CD14-positive monocyte (primary cell): Measurements from ENCODE around the gene TMEM61. TPM values are rescaled to one million over a fixed set of nuclear protein-coding genes. Genes with fewer than 3 reads are reported as not detected.
A peak's percentile ranks its signal among the peaks of the same experiment; 100 is the strongest.

Source experiments
- DNase-seq, 3 donors: peaks; one replicate each; pipeline ENCODE4 v3.0.0-alpha.2; 2011 to 2022
- H2AFZ ChIP-seq: 2 replicates; pipeline ENCODE4 v1.6.0; 2012; ENCODE audit warnings: mild to moderate bottlenecking, low read depth, low read length, inconsistent platforms; ENCODE audit not compliant: insufficient read depth, poor library complexity, severe bottlenecking
- H3K27ac ChIP-seq, 2 donors: 1 replicate in 1 of 2; 2 replicates in 1 of 2; pipeline ENCODE4 v1.5.1; 2012 to 2013; ENCODE audit warnings: low read length in 2 of 2, control low read depth in 1 of 2, inconsistent platforms in 1 of 2, low read depth in 1 of 2, mild to moderate bottlenecking in 1 of 2
- H3K27me3 ChIP-seq, 2 donors: one replicate each; pipeline versions ENCODE4 v1.6.0 to v1.6.1; 2011 to 2013; ENCODE audit warnings: low read length in 2 of 2; ENCODE audit not compliant: control insufficient read depth in 2 of 2, insufficient read depth in 2 of 2
- H3K36me3 ChIP-seq, 2 donors: replicated peaks in 1 of 2; 1 replicate in 1 of 2; 2 replicates in 1 of 2; pipeline versions ENCODE4 v1.5.1 to v1.6.1; 2012 to 2013; ENCODE audit warnings: low read length in 2 of 2, control low read depth in 1 of 2, inconsistent platforms in 1 of 2, mild to moderate bottlenecking in 1 of 2; ENCODE audit not compliant: insufficient read depth in 2 of 2, control insufficient read depth in 1 of 2
- H3K4me1 ChIP-seq, 2 donors: 1 replicate in 1 of 2; 2 replicates in 1 of 2; pipeline versions ENCODE4 v1.5.1 to v1.6.1; 2012 to 2013; ENCODE audit warnings: low read length in 2 of 2, control low read depth in 1 of 2, inconsistent platforms in 1 of 2, mild to moderate bottlenecking in 1 of 2, moderate library complexity in 1 of 2; ENCODE audit not compliant: insufficient read depth in 2 of 2, control insufficient read depth in 1 of 2
- H3K4me2 ChIP-seq: replicated peaks from 2 replicates; pipeline ENCODE3; 2012; ENCODE audit warnings: low read length, moderate library complexity, mild to moderate bottlenecking; ENCODE audit not compliant: poor library complexity, severe bottlenecking; ENCODE audit errors: extremely low read depth
- H3K4me3 ChIP-seq, 3 experiments: fragments of 200-600 bp in 1 of 3; sonication (generic) in 1 of 3; replicated peaks in 1 of 3; 1 replicate in 2 of 3; 2 replicates in 1 of 3; pipeline ENCODE4 v1.5.1; 2011 to 2013; ENCODE audit warnings: low read length in 3 of 3, mild to moderate bottlenecking in 3 of 3, control low read depth in 2 of 3, low read depth in 2 of 3, inconsistent platforms in 1 of 3, moderate library complexity in 1 of 3
- H3K79me2 ChIP-seq: 2 replicates; pipeline ENCODE4 v1.6.0; 2012; ENCODE audit warnings: mild to moderate bottlenecking, control low read depth, inconsistent platforms, low read length, moderate library complexity; ENCODE audit not compliant: insufficient read depth
- H3K9ac ChIP-seq: 2 replicates; pipeline ENCODE4 v1.6.0; 2017; ENCODE audit warnings: low read length, mild to moderate bottlenecking; ENCODE audit not compliant: insufficient read depth, poor library complexity, severe bottlenecking
- H3K9me3 ChIP-seq, 2 donors: replicated peaks in 1 of 2; 1 replicate in 1 of 2; 2 replicates in 1 of 2; pipeline versions ENCODE4 v1.5.1 to v1.6.1; 2012 to 2013; ENCODE audit warnings: low read length in 2 of 2, control low read depth in 1 of 2; ENCODE audit not compliant: control insufficient read depth in 1 of 2, insufficient read depth in 1 of 2
- H4K20me1 ChIP-seq: 2 replicates; pipeline ENCODE4 v1.6.0; 2012; ENCODE audit warnings: mild to moderate bottlenecking, low read length, control low read depth, moderate library complexity; ENCODE audit not compliant: insufficient read depth
- H3K27ac Mint-ChIP-seq, 7 donors: one replicate each; pipeline ENCODE4 v1.8.0; 2020; ENCODE audit warnings: mild to moderate bottlenecking in 7 of 7, mixed read lengths in 7 of 7, moderate library complexity in 6 of 7, inconsistent platforms in 2 of 7
- H3K27me3 Mint-ChIP-seq, 3 donors: one replicate each; pipeline ENCODE4 v1.8.0; 2021 to 2022; ENCODE audit warnings: low read depth in 3 of 3, mild to moderate bottlenecking in 3 of 3, mixed read lengths in 3 of 3, moderate library complexity in 3 of 3, inconsistent platforms in 1 of 3
- H3K36me3 Mint-ChIP-seq, 2 donors: one replicate each; pipeline ENCODE4 v1.8.0; 2020; ENCODE audit warnings: mixed read lengths in 2 of 2, inconsistent platforms in 1 of 2, mild to moderate bottlenecking in 1 of 2
- H3K4me1 Mint-ChIP-seq: one replicate; pipeline ENCODE4 v1.8.0; 2020; ENCODE audit warnings: mild to moderate bottlenecking, mixed read lengths
- H3K4me3 Mint-ChIP-seq, 2 donors: one replicate each; pipeline ENCODE4 v1.8.0; 2020; ENCODE audit warnings: mild to moderate bottlenecking in 2 of 2, mixed read lengths in 2 of 2, moderate library complexity in 1 of 2
- H3K9me3 Mint-ChIP-seq, 7 donors: one replicate each; pipeline ENCODE4 v1.8.0; 2020 to 2022; ENCODE audit warnings: mixed read lengths in 7 of 7, mild to moderate bottlenecking in 6 of 7, moderate library complexity in 6 of 7, inconsistent platforms in 2 of 7
- WGBS: methylation state at CpG from one replicate; pipeline ENCODE4 v1.1.5; 2013; ENCODE audit warnings: missing lambda C conversion rate; ENCODE audit not compliant: insufficient coverage; 5-methylcytosine and 5-hydroxymethylcytosine counted together
- intact Hi-C, 2 donors: fragments of 100-400 bp; cut with micrococcal nuclease; formaldehyde crosslinking; loops; one replicate each; pipeline versions ENCODE4 v1.15.0 to v1.15.1; 2023
- polyA plus RNA-seq, 3 donors: library from polyadenylated mRNA; depleted of rRNA in 1 of 3; unstranded in 2 of 3; stranded (reverse) in 1 of 3; fragments of 300-500 nt in 2 of 3; fragments of >200 nt in 1 of 3; fragmentation: Illumina TruSeq in 2 of 3; gene quantifications; 1 replicate in 2 of 3; 2 replicates in 1 of 3; pipeline ENCODE4 v1.2.3, GENCODE V29; 2012 to 2021
- TF ChIP-seq, protein P1 (sequence below): fragments of 200-600 bp; IDR thresholded peaks from one replicate; pipeline ENCODE4 v1.8.0; 2022; ENCODE audit warnings: antibody characterized with exemption, mild to moderate bottlenecking

TMEM61 gene
- polyA plus RNA-seq, 3 donors = not detected

DNA sequence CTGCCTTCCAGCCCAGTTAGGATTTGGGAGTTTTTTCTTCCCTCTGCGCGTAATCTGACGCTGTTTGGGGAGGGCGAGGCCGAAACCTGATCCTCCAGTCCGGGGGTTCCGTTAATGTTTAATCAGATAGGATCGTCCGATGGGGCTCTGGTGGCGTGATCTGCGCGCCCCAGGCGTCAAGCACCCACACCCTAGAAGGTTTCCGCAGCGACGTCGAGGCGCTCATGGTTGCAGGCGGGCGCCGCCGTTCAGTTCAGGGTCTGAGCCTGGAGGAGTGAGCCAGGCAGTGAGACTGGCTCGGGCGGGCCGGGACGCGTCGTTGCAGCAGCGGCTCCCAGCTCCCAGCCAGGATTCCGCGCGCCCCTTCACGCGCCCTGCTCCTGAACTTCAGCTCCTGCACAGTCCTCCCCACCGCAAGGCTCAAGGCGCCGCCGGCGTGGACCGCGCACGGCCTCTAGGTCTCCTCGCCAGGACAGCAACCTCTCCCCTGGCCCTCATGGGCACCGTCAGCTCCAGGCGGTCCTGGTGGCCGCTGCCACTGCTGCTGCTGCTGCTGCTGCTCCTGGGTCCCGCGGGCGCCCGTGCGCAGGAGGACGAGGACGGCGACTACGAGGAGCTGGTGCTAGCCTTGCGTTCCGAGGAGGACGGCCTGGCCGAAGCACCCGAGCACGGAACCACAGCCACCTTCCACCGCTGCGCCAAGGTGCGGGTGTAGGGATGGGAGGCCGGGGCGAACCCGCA, 59.1 kb downstream of the TMEM61 start, which contains the start of gene PCSK9:
Gene PCSK9 (plus strand): TSS at position 207 of the 741 bp plus-strand sequence. CDS start 290 bp downstream, at position 497.
- intact Hi-C loops = no loop called here
- TF ChIP-seq, protein P1, sequence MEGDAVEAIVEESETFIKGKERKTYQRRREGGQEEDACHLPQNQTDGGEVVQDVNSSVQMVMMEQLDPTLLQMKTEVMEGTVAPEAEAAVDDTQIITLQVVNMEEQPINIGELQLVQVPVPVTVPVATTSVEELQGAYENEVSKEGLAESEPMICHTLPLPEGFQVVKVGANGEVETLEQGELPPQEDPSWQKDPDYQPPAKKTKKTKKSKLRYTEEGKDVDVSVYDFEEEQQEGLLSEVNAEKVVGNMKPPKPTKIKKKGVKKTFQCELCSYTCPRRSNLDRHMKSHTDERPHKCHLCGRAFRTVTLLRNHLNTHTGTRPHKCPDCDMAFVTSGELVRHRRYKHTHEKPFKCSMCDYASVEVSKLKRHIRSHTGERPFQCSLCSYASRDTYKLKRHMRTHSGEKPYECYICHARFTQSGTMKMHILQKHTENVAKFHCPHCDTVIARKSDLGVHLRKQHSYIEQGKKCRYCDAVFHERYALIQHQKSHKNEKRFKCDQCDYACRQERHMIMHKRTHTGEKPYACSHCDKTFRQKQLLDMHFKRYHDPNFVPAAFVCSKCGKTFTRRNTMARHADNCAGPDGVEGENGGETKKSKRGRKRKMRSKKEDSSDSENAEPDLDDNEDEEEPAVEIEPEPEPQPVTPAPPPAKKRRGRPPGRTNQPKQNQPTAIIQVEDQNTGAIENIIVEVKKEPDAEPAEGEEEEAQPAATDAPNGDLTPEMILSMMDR = no peak
- H3K9me3 ChIP-seq = peaks cover 0 to 11% of the 10 kb centered on the region in 2 donors
- peaks cover 0 to 10% (median 2%) of the 10 kb centered on the region in 7 donors for H3K9me3 Mint-ChIP-seq
- H3K4me3 Mint-ChIP-seq = peak within 1 kb of the TSS; percentile 31 to 88
- peak within 1 kb of the TSS; percentile 40 for H3K4me2 ChIP-seq
- no peaks in the 10 kb centered on the region for H3K36me3 ChIP-seq
- no peak within 1 kb of the TSS for H3K27ac Mint-ChIP-seq
- no peak for DNase-seq
- no peak within 1 kb of the TSS for H3K27ac ChIP-seq
- no peak within 1 kb of the TSS for H3K9ac ChIP-seq
- H2AFZ ChIP-seq = no peak within 1 kb of the TSS
- H3K79me2 ChIP-seq = no peaks in the 10 kb centered on the region
- H3K4me1 ChIP-seq = peaks cover 17 to 27% of the 10 kb centered on the region in 2 donors
- H4K20me1 ChIP-seq = no peaks in the 10 kb centered on the region
- H3K4me3 ChIP-seq = no peak within 1 kb of the TSS
- under 1% methylated on average over 59 of the region's 67 CpGs for WGBS
- peaks cover 30 to 49% of the 10 kb centered on the region in 2 donors for H3K27me3 ChIP-seq
- peaks cover 36% of the 10 kb centered on the region for H3K4me1 Mint-ChIP-seq
- peaks cover 53 to 68% (median 57%) of the 10 kb centered on the region in 3 donors for H3K27me3 Mint-ChIP-seq
- H3K36me3 Mint-ChIP-seq = no peaks in the 10 kb centered on the region

DNA sequence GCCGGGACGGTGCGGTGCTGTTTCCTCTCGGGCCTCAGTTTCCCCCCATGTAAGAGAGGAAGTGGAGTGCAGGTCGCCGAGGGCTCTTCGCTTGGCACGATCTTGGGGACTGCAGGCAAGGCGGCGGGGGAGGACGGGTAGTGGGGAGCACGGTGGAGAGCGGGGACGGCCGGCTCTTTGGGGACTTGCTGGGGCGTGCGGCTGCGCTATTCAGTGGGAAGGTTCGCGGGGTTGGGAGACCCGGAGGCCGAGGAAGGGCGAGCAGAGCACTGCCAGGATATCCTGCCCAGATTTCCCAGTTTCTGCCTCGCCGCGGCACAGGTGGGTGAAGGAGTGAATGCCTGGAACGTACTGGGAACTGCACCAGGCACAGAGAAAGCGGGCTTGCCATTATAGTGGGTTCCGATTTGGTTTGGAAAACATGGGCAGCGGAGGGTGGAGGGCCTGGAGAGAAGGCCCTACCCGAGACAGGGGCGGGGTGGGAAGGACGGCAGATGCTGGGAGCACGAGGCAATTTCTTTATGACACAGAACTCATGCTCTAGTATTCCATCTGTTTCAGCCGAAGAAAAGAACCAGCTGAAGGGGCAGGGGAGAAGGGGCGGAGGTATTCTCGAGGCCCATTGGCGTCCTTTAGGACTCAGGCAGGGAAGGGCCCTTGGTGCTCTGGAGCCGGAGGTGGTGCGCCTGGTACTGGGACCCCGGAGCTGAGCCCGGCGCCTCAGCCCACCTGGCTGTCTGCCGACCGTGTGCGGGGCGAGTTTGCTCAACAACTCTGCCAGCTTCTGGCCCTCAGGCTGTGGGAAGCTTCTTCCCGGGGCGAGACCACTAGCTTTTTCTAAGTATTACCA, 59.9 kb downstream of the TMEM61 start:
- H3K36me3 Mint-ChIP-seq = no peaks in the 10 kb centered on the region

More for the DNA sequence above, 59.9 kb downstream of the TMEM61 start:
- Histone ChIP-seq H3K36me3 (no peaks in the 10 kb centered on the region), H4K20me1 (no peaks in the 10 kb centered on the region), H3K9ac (no peak overlapping the region), H3K27ac (no peak overlapping the region), H3K4me2 (peak overlapping the region; percentile 40), H3K9me3 (peaks cover 0 to 11% of the 10 kb centered on the region in 2 donors), H3K4me1 (peaks cover 11 to 21% of the 10 kb centered on the region in 2 donors), H3K79me2 (no peaks in the 10 kb centered on the region), H2AFZ (no peak overlapping the region), H3K27me3 (peaks cover 30 to 49% of the 10 kb centered on the region in 2 donors), H3K4me3 (no peak overlapping the region)
- Mint-ChIP-seq H3K27me3 (peaks cover 53 to 69% (median 57%) of the 10 kb centered on the region in 3 donors), H3K27ac (no peak overlapping the region), H3K9me3 (peaks cover 0 to 10% (median 2%) of the 10 kb centered on the region in 7 donors), H3K4me3 (peak overlapping the region in 1 of 2 donors; percentile 88), H3K4me1 (peaks cover 34% of the 10 kb centered on the region)
- 19% methylated on average over 43 of the region's 49 CpGs for WGBS
- intact Hi-C loops = no loop called here
- DNase-seq = no peak
- TF ChIP-seq, protein P1 = no peak
